GM12891 (cell line): Measurements from ENCODE around the gene CASP10.

ENCODE experiments used
- POLR2A ChIP-seq: IDR thresholded peaks from 2 replicates; pipeline ENCODE4 v1.6.1; 2011; ENCODE audit warnings: low read depth, low read length, control low read depth
- POU2F2 ChIP-seq: IDR thresholded peaks from 2 replicates; pipeline ENCODE4 v1.6.1; 2011; ENCODE audit warnings: low read depth, mild to moderate bottlenecking, control low read depth, low read length, moderate library complexity
- SPI1 ChIP-seq: IDR thresholded peaks from 2 replicates; pipeline ENCODE4 v1.6.1; 2011; ENCODE audit warnings: low read depth, low read length, control low read depth

GRCh38 chr2:201151127-201151981 lies 31.6 kb upstream of the CASP10 start:
- no peak for TF ChIP-seq POLR2A
- TF ChIP-seq POU2F2: no peak
- TF ChIP-seq SPI1: peak; percentile 68
